H4 (cell line): Measurements from ENCODE around the gene NXPH3. TPM values are rescaled to one million over a fixed set of nuclear protein-coding genes. Genes with fewer than 3 reads are reported as not detected.
"Not testable (repeated sequence)": the region's sequence is repeated elsewhere in the genome, so short reads cannot be mapped to it uniquely, and the experiment has no call there.

Experiments used
- DNase-seq: peaks from one replicate; pipeline ENCODE4 v3.0.0-alpha.2; 2015; ENCODE audit warnings: low spot score
- total RNA-seq: library from RNA; depleted of rRNA; stranded (reverse); fragments of >200 nt; shearing (Covaris generic); gene quantifications from 2 replicates; pipeline ENCODE4 v1.2.3, GENCODE V29; 2014

NXPH3 gene
- total RNA-seq, 1 experiment from 2014 or later: 0.15 TPM

DNA sequence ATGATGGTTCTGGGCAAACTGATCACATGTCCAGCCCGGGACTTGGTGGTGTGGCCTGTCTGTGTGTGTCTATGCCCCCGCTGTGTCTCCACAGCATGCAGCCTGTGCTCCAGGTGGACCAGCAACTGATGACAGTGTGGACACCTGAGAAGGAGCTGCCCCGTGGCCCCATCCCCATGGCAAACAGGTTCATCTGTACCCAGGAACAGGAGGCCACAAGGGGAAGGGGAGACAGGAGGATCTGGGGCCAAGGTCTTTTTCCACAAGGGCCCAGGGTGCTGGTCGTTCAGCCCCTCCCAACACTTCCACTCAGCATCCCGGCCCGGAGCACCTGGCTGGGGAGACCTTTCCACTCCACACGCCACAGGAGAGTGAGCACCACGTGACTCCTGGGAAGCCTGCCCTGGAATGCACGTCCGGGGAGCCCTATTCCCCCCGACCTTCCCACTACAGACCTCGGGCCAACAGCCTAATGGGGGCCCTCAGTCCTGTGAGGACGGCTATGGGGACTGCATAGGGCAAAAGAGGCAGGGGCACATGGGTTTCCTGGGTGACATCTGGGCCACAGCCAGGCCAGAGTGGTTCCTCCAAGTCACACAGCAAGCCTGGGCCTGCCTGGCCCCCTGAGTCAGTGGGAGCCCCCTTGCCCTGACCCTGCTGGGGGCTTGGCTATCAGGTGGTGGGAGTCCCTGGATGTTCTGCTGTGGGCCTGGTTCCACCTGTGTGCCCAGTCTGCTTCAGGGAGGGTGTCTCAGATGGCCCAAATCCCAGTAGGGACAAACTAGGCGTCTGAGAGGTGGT, 20.8 kb upstream of the NXPH3 start:
- no peak for DNase-seq

DNA sequence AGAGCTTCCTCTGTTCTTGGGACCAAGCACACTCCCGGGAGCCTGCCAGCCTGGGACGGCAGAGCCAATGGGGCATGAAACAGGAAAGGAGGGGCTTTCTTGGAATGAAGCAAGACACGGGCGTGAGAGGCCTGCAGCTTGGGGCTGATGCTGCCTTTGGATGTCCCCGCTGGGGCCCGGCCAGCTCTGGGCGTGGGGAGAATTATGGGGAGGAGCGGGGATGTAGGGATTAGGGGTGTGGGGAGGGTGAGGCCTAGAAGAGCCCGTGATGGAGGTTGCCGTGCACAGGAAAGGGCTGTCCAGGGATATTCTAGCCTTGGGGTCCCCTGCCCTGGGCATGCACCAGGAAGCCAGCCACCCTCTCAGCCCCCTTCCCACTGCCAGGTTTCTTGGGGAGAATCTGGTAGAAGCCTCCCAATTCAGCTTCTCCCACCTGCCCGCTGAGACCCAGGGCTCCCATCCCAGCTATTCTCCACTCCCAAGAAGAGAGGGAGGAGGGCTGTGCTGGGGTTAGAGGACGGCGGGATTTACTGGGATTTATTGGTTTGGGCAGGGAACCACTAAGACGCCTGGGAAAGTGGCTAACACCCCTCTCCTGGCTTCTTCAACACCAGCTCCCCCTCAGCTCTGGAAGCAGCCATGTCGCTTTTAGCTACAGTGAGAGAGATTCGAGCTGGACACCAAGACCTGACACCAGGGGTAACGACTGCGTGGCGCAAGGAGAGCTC, 20.0 kb upstream of the NXPH3 start:
- DNase-seq: no peak

DNA sequence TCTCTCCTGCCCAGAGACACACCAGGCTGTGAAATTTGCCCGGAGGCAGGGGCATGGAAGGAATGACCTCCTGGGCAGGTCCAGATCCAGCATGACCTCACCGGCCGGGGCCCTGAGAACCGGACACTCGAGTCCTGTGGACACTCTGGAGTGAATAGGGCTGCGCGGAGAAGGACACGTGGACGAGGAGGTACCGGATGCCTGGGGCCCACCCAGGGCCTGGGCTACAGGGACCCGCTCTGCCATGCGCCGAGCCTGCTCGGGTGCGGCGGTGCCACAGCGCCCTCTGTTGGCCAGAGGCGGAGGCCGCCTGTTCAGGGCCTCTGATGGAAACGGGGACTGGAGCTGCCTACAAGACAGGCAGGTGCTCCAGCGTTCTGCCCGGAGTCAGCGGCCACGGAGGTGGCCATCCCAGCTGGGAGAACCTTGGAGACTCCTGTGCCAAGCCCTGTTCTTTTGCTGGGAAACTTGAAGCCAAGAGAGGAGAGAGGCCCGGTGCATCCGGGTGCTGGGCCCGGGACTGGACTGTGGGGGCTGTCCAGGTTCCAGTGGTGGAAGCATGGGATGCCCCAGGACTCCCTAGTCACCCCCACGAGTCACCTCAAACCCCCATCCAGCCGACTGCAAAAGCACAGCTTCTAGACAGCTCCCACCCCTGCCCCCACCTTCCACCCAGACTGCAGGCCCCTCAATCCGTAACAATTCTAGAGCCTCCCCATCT, 19.3 kb upstream of the NXPH3 start:
- DNase-seq: peak; percentile 71

DNA sequence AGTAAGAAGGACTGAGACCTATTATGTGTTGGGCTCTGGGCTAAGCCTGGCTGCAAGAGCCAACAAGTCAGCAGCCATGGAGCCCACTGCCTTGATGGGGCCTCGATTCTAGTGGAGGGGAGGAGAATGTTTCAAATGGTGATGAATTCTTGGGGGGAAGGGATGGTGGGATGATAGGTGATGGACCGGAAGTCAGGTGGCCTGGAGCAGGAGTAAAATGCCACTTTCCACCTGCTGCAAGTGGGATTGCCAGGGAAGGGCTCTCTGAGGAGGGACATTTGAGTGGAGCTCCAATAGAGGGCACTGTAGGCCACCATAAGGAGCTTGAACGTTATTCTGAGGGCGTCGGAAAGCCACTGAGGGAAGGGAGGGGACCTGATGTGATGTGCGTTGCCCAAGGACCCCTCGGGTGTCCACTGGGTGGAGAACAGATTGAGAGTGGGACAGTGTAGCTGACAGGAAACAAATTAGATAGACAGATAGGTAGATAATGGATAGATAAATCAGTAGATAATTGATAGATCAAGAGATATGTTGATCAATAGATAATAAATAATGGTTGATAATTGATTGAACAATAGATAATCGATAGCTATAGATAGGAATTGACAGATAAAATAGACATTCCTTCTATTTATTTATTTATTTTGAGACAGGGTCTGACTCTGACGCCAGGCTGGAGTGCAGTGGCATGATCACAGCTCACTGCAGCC, 18.2 kb upstream of the NXPH3 start:
- DNase-seq: peak; percentile 76

DNA sequence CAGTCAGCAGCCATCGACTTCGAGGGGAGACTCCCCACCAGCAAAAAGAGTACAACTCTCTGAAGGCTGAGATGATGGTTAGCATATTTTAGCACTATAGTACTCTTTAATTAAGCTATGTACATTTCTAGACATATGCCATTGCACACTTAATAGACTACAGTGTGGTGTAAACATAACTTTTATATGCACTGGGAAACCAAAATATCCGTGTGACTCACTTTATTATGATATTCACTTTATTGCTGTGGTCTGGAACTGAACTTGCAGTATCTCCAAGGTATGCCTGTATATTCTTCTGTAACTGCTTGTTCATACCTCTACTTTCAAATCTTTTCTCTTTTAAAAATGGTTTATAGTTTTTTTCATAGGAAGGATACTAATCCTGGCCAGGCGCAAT, 11.0 kb upstream of the NXPH3 start:
- no peak for DNase-seq

DNA sequence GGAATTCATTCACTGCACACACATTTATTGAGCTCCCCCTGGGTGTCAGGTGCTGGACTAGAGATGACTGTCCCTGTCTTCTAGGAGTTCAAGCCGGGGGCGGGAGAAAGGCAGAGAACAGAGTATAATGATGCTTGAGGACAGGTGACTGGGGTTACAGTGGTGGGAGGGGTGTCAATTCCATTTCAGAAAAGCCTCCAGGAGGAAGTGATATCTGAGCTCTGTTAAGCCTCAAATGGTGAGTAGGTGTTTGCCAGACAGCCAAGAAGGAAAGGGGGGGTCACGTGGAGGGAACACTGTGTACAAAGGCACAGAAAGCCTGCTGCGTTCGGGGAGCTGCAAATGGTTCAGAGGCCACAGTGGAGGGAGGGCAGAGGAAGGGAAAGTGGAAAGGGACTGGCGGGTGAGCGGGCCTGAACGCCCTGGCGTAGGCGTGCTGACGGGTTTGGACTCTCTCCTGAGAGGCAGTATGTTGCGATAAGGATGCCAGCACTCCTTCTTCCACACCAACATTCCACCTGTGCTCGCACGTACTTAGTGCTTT, 9.7 kb upstream of the NXPH3 start:
- DNase-seq: no peak

DNA sequence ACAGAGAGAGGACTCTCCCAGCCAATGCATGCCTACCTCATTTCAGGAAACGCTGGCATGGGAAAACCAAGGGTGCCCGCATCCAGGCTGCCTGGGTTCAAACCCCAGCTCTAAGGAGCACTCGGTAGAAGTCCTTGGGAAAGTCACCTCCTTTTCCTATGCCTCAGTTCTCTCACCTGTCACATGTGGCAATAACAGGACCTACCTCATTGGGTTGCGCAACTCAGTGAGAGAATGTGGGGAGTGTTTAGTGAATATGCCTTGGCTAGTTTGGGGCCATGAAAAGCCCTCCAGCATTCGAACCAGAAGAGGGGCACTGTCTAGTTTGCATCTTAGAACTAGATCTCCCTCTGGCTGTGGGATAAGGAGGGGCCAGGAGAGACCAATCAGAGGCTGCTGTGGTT, 9.0 kb upstream of the NXPH3 start:
- DNase-seq: no peak

DNA sequence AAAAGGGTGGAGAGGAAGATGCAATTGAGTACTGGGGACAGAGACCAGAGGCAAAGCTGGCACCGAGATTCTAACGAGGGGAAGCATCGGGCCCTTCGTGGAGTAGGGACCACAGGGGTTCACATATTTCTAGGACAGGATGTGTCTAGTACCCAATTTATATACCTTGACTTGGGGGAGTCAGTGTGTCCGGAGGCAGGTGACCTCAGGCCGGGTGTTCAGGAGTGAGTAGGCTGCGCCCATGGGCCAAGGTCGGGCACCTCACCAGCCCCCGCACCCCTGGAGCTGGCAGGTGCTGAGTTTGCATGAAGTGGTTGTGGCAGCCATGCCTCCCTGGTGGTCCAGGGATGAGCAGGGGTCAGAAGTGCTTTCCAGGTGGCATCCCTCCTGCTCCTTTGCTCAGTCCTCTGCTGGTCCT, 8.6 kb upstream of the NXPH3 start:
- no peak for DNase-seq

DNA sequence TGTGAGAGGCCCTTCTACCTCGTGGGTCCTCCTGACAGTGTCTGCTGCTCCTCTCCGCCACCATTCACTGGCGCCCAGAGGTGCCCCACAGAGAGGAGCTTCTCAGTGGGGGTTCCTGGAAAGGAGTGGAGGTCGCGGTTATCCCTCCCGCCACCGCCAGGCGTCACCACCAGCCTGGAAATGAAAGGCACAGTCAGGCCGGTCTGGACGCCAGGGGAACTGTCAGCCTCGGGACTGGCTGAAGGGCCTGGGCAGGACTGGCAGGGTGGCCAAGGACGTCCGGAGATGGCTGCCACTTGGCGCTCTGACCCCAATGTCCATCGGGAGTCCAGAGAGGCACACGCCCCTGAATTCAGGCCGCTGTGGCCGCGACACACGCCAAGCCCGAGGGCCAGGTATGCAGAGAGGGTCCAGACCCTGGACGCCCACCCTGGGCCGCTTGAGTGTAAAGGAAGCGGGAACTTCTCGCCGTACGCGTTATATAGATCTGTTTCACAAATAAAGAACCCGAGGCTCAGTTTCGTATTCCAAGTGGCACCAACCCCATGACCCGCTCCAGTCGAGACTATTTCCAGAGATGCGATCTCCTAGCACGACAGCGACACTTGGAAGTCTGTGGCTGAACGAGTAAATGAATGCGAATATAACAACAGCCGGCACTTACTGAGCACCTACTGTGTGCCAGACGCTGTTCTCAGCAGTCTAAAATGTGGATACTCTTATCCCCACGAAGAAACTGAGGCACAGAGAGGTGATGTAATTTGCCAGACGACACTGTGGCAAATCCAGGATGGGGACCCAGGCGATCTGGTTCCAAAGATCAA, 7.6 kb upstream of the NXPH3 start:
- DNase-seq: peak; percentile 79

DNA sequence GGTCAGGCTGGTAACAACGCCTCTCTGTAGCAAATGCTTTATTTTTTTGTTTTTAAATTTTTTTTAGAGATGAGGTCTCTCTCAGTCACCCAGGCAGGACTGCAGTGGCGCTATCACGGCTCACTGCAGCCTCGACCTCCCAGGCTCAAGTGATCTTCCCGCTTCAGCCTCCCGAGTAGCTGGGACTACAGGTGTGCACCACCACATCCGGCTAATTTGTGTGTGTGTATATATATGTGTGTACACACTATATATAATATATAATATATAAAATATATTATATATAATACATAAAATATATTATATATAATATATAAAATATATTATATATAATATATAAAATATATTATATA, 7.0 kb upstream of the NXPH3 start:
- DNase-seq: not testable (repeated sequence)

DNA sequence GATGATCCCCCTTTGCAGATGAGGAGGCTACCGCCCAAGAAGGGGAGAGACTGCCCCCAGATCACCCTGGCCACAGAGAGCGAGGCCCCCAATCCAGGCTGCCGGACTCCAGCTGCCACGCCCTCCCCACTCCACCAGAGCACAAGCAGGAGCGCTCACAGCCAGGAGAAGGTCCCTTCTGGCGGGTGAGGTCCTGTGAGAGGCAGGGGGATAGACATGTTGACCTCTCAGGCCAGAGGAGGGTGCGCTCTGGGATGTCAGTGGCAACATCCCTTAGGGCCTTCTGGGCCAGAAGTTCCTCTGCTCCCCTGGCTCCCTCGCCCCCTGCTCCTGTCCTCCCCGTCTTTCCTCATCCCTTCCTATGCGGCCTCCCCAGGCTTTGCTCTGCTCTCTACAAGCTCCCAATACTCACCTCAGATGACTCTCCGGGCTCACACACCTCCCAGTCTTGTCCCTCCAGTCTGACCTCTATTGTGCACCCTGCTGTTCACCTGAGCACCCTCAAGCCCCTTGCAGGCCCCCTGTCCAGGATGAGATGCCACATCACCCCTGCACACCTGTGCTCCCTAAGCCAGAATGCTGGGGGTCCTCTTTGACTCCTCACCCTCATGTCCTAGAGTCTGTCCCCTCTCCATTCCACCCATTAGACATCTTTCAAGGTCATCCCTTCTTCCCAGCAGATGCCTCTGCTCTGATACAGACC, 5.0 kb upstream of the NXPH3 start:
- DNase-seq: no peak

DNA sequence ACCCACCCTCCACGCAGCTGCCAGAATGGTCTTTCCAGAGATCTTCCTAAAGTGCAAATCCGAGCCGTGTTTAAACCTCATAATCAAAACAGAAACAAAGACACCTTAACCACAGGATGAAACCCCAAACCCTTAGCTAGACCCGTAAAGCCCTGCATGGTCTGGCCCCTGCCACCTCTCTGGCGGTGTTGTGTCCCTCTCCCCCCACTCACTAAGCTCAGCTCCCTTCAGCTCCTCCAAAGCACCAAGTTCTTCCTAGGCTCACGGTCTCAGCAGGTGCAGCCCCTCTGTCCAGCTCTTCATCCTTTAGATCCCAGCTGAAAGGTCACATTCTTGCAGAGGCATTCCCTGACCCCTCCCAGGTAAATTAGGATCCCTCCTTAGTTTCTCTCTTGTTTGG, 4.4 kb upstream of the NXPH3 start:
- no peak for DNase-seq

DNA sequence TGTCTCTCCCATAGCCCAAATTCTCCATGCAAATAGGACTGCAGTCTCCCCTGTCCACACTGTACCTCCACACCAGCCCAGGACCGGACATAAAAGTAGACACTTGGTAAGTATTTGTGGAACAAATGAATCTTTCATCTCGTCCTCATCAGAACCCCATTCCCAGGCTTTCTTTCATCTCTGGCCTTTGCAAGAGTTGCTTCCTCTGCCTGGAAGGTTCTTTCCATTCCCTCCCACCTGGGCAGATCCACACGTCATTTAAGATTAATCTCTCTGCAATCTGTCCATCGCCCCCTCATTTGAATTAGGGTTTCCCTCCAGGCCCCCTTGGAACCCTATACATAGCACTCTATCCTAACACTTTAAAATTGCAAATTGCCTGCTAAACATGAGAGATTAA, 3.9 kb upstream of the NXPH3 start:
- no peak for DNase-seq

DNA sequence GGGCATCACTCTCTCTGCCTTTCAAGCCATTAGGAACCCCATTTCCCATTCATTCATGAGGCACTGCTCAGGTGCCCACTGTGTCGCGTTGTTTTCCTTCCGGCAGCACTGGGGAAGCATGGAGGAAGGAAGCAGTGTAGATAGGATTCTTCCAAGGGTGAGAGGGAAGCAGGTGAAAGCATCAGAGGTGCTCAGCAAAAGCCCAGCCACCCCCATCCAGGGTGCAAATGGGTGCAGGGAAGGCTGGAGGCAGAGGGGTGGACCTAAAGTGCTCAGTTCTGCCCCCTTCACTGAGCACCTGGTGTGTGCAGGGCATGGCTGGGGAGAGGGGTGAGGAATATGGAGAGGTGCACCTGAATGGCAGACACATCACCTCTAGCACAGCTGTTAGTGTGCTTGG, 3.4 kb upstream of the NXPH3 start:
- no peak for DNase-seq

DNA sequence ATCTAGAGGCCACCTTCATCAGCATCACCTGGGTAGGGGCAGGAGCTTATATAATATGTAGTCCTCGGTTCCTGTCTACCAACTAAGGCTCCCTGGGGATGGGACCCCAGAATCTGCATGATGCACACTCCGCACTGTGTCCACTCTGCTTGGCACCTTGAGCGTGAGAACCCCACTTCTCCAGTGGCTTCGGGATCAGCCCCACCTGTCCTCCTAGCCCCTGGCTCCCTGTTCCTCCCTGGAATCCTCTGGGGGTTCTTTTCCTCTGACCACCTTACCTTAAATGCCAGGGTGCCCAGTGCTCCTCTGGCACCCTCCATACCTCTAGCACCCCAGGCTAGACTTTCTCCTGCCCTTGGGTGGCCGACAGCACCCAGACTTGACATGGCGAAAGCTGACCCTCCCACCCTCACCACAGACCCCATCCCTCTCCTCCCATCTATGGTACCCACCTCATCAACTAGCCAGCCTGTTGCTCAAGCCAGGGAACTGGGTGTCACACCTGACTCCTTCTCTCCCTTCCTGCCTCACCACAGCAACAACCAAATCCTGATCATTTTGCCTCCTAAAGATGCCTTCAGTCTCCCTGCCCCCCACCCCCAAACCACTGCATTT, 2.8 kb upstream of the NXPH3 start:
- no peak for DNase-seq

DNA sequence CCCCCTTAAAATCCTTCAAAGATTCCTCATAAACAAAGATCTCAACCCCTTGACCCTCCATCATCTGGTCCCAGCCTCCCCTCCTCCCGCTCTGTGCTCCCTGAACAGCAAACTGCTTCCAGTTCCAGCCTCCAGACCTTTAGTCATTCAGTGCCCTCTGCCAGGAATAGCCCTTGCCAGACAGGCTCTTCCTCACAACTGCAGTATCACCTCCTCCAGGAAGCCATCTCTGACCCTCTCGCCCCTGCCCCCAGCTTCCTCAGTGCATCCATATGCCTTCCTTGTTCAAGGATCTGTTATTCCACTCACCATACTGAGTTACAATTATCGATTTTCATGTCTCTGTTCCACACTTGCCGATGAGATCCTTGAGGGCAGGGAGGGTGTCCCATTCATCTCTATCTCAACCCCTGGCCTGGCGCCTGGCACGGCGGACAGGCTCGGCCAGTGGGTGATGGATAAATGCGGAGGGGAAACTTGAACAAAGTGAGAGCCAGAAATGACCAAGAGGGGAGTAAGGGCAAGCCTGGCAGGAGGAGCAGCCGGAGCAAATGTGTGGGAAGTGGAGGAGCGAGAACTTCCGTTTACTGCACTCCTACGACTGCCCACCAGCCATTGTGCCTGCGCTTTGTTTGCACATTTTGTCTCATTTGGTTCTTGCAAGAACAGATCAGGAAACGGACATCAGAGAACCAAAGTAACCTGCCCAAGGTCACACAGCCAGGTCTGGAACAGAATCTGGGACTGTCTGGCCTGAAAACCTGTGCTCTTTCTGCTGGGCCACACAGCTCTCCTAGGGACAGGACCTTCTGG, 2.0 kb upstream of the NXPH3 start:
- DNase-seq: no peak

DNA sequence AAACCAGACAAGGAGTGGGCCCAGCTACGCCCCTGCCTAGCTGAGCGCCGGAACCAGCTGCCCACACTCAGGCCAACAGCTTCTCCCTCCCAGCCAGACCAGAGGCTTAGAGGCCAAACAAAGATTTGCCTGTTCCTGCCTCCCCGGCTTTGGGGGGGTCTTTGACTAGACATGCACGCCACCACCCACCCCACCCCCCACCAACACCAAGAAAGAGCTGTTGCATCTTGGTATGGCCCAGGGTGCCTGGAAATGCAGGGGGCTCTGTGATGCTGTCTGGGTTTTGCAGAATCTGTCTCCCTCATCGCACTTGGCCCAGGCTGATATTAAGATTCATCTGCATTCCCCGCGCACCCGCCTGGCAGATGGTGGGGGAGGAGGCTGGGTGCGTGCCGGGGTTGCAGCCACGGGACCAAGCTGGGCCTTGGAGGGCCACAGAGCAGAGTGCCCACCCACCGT, 1.3 kb upstream of the NXPH3 start:
- no peak for DNase-seq

DNA sequence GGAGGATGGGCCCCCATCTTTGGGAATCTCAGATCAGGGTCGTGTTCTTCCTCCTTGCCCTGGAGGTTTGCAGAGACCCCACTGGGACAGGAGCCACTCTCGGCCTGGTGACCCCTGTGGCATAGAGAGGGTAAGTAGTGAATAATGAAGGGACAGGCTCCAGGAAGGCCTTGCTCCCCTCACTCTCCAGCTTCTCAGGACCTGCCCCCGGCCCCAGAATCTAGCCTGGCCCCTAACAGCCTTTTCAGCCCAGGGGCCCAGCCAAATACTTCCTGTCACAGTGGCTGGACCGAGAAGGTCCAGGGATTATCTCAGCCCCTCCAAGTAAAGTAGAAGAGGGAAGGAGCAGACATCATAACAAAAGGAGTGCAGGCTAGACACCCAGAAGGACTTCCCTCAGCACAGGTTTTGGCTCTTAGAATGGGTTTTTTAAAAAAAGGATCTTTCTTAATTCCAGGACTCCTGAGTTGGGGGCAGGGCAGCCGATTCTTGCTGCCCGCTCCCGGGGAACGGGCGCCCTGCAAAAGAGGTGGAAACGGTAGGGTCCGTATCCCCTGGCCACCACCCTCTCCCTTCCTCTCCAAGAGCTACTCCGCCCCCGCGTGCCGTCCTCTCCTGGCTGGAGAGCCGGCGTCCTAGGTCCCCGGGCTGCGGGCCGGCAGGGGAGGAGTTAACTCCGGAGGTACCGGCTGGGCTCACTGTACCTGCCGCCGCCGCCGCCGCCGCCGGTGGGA, 559 bp upstream of the NXPH3 start:
- DNase-seq: no peak
